Islet of Langerhans (tissue), 1 donor: ENCODE measurements around the gene SPIRE1.

Experiments
- FAIRE-seq: peaks from one replicate; lab custom pipeline; 2011; peaks lifted over from hg19 to GRCh38; lab: Jason Lieb, UNC

Gene SPIRE1

DNA sequence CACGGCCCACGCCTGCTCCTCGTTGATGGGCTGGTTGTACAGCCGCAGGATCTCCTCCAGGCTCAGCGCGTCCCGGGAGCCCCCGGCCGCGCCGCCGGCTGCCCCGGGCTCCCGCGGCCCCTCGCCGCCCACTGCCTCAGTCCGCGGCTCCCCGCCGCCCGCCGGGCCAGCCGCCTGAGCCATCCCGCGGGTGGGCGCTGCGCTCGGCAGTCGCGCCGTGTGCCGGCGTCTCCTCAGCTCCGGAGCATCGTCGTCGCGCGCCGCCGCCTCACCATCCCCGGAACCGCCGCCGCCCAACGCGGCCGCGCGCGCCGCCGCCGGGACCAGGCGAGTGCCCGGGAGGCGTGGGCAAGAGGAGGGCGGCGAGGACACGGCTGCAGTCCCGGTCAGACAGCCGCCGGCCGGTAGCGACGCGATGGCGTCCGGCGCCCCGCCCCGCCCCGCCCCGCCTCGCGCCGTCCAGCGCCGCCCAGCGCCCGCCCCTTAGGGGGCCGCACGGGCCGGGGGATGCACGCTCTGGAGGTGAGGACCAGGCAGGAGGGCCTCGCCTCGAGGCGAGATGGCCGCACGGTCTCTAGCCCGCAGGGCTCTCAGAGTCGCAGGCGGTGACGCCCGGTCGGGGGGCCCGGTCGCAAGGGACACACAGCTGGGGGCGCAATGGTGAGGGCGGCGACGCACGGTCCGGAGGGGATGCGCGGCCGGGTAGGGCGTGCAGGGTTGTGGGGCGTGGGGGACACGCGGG is at the start of gene SPIRE1:
Gene SPIRE1 (minus strand): TSS at position 424 of the 742 bp plus-strand sequence. CDS start 241 bp downstream, at position 183.
- no peak for FAIRE-seq

DNA sequence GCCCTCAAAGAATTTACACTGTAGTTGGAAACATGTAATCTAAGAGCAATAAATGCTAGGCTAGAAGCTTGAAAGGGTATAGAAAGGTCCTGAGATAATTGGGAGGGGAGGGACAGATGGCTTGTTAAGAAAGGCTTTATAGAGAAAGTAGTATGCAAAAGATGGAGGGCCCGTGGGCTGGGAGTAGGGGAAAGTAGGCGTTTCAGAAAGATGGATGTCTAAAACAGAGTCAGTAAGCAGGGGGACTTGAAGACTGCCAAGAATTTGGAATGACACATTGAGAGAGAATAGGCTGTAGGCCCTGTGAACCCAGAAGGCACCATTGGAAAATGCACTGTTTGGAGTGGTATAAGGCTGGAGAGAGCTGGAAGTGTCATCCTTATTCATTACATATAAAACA is 45.8 kb upstream of the SPIRE1 start:
- no peak for FAIRE-seq

DNA sequence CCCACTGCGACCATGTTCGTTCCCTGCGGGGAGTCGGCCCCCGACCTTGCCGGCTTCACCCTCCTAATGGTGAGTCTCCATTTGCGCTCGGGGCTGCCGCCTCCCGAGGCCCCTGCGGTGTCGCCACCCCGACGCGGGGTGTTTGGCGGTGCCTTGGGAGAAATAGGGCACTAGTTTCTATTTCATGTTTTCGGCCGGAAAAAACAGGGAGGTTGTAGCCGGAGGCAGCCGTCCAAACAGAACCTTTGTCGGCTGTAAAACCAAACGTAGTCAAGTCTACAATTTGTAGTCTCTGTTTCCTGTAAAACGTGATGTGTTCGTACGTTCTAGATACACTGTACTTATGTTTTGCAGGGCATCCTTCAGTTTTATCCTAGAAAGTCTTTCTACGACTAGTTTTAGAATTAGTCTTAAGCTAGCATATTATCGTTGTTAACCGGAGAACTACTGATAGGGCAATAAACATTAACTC is 45.2 kb upstream of the SPIRE1 start:
- no peak for FAIRE-seq

DNA sequence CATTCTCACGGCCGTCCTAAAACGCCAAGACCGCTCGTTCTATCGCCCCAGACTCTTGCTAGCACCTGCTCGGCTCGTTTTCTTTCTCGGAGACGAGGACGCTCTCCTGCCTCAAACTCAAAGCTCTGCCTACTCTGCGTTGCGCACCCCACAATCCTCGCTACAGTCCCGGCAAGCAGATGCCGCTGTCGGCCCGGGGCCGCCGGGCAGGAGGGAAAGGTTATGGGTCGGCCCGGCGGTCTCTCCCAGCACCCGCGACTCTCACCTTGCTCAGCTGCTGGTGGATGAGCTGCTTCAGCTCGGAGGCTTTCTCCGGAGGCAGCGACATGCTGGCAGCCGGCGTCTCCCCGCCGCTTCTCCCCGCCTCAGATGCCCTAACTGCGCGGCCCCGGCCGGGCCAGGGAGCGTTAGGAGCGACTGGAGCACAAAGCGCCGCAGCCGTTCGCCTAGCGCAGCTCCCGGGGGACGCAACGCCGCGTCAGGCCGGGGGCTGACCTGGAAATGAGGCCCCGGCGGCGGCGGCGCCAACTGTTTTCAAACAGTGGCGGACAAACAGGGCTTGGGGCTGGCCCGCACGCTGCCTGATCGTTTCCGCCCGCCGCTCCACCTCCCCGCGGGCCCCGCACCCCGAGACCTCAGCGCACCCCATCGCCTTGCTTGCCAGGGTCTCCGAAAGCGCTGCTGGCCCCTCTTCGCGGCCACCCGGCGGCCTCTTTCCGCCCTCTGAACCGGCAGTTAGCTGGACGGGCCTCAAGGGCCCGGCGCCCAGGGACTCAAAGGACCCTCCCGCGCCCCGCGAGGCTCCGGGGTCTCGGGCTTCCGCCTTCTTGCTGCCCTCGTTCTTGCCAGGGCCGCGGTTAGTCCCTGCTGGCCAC is 44.6 kb upstream of the SPIRE1 start, which contains the start of the genes CEP76 and PSMG2:
Gene CEP76 (minus strand): TSS at position 503 of the 875 bp plus-strand sequence. CDS start 175 bp downstream, at position 328.
Gene PSMG2 (plus strand): TSS at position 822 of the 875 bp plus-strand sequence. CDS start 66 bp downstream, outside the sequence.
- FAIRE-seq = no peak

DNA sequence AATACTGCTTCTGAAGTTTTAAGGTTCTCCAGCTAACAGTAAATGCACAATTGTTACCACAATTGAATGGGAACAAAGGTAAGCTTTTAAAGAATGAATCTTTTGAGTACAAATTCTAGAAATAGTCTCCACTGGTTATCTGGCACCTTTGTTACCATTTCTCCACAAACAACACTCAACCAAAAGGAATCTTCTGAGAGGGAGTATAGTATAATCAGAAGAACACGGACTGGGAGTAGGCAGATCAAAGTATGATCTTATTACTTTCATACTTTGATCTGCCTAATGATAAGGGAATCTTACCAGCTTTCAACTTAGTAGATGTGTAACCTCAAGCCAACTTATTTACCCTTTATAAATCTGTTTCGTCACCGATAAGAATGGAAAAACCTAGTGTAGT is 43.3 kb upstream of the SPIRE1 start:
- FAIRE-seq = no peak

DNA sequence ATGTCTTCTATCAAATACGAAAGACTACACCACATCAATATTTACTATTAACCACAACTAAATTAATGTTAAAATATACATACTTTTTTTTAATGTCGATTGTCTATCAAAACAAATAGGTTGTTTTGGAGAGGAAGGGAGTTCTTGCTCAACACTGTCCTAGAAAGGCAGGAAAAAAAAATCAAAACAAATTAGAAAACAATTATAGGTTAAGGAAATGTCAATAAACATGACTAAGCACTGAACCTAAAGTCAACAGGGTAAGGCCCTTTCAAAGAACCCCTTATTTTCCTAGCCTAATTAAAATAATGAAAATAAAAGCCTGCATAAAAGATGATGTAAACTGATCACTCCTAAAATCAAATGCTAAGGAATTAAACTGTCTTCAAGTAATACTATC is 41.8 kb upstream of the SPIRE1 start:
- FAIRE-seq = no peak

DNA sequence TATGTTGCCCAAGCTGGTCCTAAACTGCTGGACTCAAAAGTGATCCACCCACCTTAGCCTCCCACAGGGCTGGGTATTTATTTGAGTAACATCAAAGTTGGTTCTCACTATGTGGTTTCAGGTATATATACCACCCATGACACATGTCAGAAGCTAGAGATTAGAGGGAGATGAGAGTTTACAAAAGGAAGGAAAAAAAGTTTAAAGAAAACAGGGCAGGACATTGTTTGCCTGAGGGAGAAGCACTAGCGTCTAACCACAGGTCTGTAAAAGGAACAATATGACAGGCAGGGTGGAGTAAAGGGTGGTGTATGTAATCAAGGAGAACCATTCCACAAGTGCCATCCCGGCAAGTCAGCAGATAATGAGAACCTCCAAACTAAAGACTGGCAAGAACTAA is 36.1 kb upstream of the SPIRE1 start:
- FAIRE-seq = no peak

DNA sequence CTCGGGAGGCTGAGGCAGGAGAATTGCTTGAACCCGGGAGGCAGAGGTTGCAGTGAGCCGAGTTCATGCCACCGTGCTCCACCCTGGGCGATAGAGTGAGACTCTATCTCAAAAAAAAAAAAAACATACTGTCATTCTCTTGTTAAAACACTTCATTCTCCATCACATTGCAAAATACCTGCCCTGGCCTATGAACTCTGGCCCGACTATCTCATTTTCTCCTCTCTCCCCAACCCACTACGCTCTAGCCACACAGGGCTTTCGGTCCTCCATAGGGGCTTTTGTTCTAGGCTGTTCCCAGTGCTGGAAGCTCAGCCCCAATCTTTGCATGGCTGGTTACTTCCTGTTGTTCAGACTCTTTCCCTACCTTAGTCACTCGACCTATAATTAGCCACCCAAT is 34.3 kb upstream of the SPIRE1 start:
- FAIRE-seq = no peak

DNA sequence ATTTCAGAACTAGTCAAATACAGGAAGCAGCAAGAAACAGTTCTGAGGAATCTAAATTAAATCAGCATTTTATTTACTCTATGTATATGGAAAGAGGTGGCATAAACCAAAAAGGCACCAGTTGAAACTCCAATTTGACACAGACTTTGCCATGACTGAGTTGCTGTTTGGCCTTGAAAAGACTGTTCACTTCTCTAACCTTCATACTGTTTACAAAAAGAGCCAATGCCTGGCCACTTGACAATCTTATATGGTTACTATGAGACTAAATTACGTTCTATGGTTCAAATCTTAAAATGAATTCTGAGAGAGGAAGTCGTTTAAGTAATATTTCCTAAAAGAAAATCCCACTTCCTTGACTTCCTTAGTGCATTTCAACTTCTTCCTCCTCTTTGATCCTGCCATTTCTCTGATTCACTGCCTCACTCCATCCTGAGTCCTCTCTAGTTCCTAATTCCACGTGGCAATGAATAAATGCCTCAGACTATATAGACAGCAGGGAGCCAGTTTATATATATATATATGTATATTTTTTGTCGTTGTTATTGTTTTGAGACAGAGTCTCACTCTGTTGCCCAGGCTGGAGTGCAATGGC is 31.4 kb upstream of the SPIRE1 start:
- no peak for FAIRE-seq

DNA sequence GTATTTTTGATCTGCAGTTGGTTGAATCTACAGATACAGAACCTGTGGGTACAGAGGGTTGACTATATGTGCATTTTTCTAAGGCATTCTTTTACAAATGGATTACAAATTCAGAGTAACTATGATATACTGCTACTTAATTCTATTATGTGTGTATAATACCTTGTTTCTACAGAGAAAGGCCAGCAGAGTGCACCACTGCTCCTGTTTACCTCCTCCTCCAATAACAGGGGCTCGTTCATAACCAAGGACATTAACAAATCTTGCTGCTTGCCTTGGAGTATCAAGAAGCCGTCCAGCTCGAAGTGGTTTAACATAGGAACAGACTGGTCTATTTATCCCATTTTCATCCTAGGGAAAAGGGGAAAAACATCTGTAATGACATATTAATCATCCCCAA is 28.2 kb upstream of the SPIRE1 start:
- FAIRE-seq = no peak

DNA sequence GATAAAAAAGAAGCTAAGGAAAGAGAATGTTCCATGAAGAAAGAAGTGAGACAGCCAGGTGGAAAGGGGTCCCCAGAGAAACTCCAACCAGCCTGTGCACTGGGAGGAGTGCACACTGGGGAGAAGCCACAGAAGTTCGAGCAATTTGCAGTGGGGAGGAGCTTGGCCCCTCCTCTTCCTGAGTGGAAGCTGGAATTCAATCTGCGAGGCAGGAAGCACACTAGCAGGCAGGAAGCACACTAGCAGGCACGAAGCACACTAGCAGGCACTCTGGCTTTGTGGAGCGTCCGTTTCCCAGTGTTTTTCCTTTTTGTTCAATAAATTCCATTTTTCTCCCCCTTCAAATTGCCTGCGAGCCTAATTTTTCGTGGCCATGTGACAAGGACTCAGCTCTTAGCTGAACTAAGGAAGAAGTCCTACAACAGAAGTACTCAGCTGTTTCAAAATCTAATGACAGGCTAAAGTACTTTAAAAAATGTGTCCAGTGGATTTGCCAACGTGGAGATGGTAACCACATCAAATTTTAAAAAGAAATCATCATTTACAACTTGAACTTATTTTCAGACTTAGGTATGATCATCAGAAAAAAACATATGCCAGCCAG is 21.4 kb upstream of the SPIRE1 start:
- FAIRE-seq = no peak

DNA sequence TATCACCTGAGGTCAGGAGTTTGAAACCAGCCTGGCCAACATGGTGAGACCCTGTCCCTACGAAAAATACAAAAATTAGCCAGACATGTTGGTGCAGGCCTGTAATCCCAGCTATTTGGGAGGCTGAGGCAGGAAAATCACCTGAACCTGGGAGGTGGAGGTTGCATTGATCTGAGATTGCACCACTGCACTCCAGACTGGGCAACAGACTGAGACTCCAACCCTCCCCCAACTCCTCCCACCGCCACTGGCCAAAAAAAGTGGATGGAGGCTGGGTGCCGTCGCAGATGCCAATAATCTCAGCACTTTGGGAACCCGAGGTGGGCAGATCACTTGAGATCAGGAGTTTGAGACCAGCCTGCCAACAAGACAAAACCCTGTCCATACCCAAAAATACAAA is 10.1 kb upstream of the SPIRE1 start:
- no peak for FAIRE-seq

DNA sequence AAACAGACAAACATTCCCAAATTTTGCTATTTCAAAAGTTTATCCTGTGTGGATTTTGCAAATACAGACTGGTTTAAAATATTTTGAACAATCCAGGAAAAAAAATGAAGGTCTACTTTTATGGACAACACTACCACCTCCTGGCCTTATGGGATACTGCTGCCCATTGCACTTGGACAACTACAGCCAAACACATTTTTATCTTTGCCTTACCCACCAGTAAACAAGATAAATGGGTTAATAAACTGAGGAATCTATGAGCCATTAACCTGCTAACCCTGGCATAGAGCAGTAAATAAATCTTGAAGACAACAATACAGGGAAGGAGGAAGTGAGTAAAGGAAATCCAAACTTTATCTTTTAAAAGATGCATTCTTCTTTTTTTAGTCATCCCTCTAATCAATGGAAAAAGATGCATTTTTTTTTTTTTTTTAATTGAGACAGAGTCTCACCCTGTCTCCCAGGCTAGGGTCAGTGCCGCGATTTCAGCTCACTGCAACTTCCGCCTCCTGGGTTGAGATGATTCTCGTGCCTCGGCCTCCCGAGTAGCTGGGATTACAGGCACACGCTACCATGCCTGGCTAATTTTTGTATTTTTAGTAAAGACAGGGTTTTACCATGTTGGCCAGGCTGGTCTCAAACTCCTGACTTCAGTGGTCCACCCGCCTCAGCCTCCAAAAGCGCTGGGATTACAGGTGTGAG is 2.1 kb upstream of the SPIRE1 start:
- FAIRE-seq = peak; percentile 98

DNA sequence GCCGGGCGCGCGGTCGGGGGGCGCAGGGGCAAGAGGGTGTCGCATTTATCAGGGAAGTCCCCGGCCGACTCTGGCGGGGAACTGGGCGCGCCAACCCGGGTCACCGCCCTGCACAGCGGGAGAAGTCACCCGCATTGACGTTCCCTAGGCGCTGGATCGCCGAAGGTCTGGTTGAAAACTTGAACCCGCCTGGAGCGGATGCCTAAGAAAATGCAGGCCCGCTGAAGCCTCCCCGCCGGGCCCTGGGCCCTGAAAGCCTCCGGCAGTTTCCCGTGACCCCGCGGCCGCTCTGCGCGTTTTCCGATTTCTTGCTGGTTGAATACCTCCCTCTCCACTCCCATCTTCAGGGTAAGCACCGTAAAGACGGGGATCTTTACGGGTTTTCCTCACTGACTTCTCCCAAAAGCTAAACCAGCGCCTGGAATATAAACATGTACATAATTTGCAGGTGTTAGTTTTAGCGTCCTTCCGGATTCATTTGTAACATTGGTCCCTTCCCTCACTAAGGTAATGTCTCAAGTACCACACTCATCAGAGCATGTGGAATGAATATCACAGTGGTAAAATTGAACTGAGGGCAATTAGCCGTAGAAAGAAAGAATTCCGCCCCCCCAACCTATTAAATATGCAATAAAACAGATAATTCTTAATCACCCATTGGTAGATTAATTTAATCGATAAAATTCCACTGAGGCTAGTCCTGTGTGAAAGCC is 675 bp upstream of the SPIRE1 start:
- no peak for FAIRE-seq

DNA sequence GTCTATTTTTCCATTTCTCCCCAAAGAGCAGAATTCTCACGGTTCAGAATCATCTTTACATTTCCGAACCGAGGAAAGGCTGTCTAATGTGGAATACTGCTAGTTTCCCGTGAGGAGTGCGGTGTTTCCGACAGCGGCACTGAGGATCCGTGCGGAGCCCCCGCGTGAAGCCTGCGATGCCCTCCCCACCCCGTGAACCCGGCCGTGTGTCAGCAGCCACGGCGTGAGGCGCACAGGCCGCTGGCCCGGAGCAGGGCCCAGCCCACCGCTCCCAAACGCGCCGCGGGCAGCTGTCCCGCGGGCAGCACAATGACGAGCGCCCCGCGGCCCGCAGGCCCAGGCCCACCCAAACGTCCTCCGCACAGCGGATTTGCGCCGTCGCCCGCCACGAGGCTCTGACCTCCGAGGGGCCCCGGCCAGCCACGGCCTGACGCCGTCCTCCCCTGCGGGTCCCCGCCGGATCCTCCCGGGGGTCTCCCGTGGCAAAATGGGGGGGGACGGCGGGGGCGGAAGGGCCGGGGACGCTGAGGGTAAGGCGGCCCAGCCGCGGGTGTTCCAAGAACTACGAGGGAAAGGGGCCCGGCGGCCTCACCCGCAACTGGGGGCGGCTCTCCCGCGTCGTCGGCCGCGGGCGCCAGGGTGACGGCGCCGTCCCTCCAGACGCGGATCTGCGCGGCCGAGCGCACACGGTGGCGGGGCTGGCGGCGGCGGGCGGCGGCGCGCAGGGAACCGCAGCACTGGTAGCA is 796 bp downstream of the SPIRE1 start:
- FAIRE-seq = no peak

DNA sequence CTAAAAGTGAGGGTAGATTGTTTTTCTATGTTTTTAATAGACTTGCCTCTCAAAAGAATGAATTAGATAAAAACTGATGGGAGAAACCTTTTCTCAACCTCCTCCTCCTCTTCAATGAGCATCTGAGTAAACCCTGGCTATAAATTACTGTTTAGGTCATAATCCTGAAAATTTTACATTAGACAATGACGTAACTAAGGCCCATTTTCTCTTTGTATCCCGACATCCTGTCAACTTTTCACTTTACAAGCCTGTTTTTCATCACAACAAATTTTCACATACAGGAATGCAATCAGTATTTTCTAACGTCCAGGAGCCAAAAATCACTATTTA is 1.3 kb downstream of the SPIRE1 start:
- FAIRE-seq = peak; percentile 51

DNA sequence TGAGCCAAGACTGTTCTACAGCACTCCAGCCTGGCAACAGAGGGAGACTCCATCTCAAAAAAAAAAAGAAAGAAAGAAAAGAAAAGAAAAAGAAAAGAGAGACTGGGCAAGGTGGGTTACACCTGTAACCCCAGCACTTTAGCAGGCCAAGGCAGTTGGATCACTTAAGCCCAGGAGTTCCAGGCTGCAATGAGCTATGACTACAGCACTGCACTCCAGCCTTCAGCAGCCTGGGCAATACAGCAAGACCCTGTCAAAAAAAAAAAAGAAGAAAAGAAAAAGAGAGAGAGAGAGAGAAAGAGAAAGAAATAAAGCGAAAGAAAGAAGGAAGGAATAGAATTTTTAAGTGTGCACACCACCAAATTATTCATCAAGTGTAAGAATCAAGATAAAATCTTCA is 2.9 kb downstream of the SPIRE1 start:
- no peak for FAIRE-seq

DNA sequence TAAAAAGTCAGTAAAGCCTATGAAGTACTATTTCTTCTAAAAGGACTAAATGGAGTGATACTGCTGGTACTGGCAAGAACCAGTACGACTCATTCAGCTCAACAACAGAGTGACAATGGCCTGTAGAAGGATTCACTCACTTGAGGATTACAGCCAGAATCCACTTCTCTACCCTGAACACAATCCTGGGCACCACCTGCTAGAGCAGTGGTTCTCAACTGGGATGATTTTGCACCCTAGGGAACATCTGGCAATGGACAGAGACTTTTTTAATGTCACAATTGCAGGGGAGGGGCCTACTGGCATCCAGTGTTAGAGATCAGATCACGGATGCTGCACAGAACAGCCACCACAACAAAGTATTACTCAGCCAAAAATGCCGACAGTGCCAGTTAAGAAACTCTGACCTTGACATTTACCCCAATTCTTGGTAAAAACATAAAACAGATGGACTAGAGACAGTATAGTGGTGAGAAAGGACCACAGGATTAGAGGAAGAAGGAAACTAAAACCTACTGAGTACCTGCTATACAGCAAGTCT is 5.0 kb downstream of the SPIRE1 start:
- FAIRE-seq = no peak

DNA sequence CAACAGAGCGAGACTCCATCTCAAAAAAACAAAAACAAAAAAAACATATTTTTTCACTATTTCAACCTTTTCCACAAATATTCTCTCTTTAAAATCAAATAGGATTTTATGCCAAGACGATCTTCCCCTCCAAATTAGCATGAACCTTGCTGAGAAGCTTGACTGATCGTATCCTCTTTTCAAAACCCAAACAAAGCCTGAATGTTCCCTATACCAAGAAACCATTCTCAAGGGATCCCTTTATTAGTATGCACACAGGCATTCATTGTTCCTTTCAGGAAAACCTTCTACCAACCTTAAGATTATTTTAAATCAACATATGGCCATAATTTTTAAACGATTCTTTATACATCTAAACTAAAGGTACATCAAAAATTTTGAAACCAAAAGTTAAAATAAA is 6.3 kb downstream of the SPIRE1 start:
- FAIRE-seq = peak; percentile 82

DNA sequence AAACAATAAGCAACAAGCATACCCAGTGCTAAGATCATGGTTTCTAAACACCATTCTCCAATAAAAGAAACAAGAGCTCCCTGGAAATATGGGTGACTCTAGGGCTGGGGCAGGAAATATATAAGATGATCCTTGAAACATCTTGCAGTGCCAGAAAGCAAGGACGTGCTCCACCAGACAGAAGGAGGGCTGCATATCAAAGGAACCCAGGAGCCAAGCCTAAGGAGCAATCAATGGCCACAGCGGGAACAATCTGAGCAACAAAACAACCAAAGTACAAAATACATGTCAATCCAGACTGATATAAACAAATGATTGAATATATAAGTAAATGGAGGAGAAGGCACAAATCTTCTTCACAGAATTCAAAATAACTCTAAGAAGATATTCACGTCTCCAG is 10.1 kb downstream of the SPIRE1 start:
- no peak for FAIRE-seq
